ENCODE results near the gene SLC24A4.

The SLC24A4 gene

DNA sequence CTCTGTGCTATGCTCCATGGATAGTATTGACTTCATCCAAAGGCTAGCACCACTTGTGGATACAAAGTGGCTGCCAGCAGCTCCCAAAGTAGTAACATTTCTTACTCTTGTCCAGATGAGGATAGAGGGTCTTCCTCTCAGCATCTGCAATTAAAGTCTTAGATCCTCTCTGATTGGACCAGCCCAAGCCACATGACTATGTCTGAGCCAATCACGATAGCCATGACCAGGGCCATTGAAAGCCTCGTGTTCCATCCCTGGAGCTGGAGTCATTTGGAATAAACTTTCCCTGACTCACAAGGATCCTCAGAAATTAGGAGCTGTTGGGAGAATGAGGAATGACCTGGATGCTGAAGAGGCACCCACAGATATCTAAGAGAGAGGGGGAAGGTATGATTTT is 28.5 kb upstream of the SLC24A4 start:
- Histone ChIP-seq H3K36me3 (ENCODE audit: control insufficient read depth, low read depth, low read length) (no peaks in the 10 kb centered on the region), H3K9me3 (ENCODE audit: control insufficient read depth, low read depth, low read length) (no peaks in the 10 kb centered on the region), H3K4me3 (ENCODE audit: low read length) (no peak overlapping the region), H3K4me1 (ENCODE audit: control insufficient read depth, low read depth, low read length) (no peaks in the 10 kb centered on the region), H3K27me3 (ENCODE audit: control insufficient read depth, insufficient read depth, low read length) (no peaks in the 10 kb centered on the region), H3K27ac (ENCODE audit: low read length) (no peak overlapping the region), H3K9ac (ENCODE audit: low read length) (no peak overlapping the region)

DNA sequence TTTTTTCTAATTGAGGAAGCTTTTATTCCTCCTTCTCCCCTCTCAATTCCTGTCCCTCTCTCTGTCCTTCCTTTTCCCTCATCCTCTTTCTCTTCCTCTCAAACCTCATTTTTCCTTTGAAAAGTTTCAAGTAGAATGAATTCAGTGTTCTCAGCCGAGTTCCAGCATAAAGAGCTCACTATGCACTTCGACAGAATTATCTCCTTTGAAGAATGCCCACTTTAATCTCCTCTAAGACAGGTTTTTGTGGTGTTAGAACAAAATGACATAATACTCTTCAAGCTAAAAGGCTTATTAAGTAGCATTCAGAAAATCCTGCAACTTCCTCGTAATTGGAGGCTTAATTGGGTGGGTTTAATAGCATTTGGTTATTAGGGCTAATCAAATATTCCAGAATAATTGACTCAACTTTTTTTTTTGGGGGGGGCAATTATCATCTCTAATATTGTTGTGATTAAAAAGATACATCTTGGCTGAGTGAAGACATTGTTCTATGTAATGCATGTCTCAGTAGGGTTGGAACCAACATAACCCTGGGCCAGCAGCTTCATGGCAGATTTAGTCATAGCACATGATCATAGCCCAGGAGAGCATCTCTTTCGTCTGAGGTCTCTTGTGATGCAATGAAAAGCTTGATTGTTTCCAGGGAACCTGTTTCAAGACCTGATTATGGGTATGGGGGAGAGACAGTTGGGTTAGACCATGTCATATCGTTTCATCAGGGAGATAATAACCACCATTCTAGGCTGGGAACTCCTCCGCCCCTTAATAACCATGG is 25.0 kb upstream of the SLC24A4 start:
- H3K4me3 ChIP-seq (ENCODE audit: low read length) = no peak overlapping the region
- no peak overlapping the region for H3K27ac ChIP-seq (ENCODE audit: low read length)
- H3K9me3 ChIP-seq (ENCODE audit: control insufficient read depth, low read depth, low read length) = no peaks in the 10 kb centered on the region
- H3K4me1 ChIP-seq (ENCODE audit: control insufficient read depth, low read depth, low read length) = no peaks in the 10 kb centered on the region
- H3K36me3 ChIP-seq (ENCODE audit: control insufficient read depth, low read depth, low read length) = no peaks in the 10 kb centered on the region
- no peak overlapping the region for H3K9ac ChIP-seq (ENCODE audit: low read length)
- H3K27me3 ChIP-seq (ENCODE audit: control insufficient read depth, insufficient read depth, low read length) = no peaks in the 10 kb centered on the region

DNA sequence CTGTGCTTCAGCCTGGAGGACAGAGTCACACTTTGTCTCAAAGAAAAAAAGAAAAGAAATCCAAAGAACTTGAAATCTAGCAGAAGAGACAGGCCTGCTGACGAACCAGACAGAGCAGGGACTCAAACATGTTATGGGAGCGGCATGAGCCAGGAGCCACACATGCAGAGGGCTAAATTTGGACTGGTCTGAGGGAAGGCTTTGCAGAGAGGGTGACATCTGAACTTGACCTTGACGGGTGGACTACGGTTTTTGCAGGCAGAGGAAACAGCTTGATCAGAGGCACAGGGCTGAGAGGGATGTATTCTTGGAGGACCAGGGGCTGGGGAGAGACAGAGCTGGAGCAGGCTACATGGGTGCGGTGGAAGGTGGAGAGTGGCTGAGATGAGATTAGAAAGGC is 20.5 kb upstream of the SLC24A4 start:
- no peak overlapping the region for H3K9ac ChIP-seq (ENCODE audit: low read length)
- no peaks in the 10 kb centered on the region for H3K4me1 ChIP-seq (ENCODE audit: control insufficient read depth, low read depth, low read length)
- H3K27ac ChIP-seq (ENCODE audit: low read length) = no peak overlapping the region
- no peaks in the 10 kb centered on the region for H3K9me3 ChIP-seq (ENCODE audit: control insufficient read depth, low read depth, low read length)
- H3K27me3 ChIP-seq (ENCODE audit: control insufficient read depth, insufficient read depth, low read length) = no peaks in the 10 kb centered on the region
- H3K4me3 ChIP-seq (ENCODE audit: low read length) = no peak overlapping the region
- H3K36me3 ChIP-seq (ENCODE audit: control insufficient read depth, low read depth, low read length) = no peaks in the 10 kb centered on the region

DNA sequence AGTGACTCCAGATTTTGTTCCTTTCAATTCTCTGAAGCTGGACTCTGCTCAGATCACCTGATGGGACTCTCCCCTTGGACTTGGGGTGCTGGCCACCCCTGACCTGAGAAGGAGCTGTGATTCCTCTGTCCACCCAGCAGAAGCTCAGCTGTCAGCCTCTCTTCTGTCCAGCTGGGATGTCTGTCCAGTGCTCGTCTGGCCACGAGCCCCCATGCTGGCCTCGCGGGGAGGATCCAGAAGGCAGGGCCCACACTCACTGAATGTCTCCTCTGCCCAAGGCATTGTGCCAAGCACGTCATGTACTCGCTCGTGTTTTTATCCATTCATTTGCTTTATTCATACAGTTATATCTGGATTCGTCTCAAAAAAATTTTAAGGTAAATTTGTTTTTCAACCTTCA is 14.2 kb upstream of the SLC24A4 start:
- H3K27me3 ChIP-seq (ENCODE audit: control insufficient read depth, insufficient read depth, low read length) = no peaks in the 10 kb centered on the region
- no peaks in the 10 kb centered on the region for H3K4me1 ChIP-seq (ENCODE audit: control insufficient read depth, low read depth, low read length)
- no peaks in the 10 kb centered on the region for H3K36me3 ChIP-seq (ENCODE audit: control insufficient read depth, low read depth, low read length)
- H3K9ac ChIP-seq (ENCODE audit: low read length) = no peak overlapping the region
- no peak overlapping the region for H3K4me3 ChIP-seq (ENCODE audit: low read length)
- no peak overlapping the region for H3K27ac ChIP-seq (ENCODE audit: low read length)
- H3K9me3 ChIP-seq (ENCODE audit: control insufficient read depth, low read depth, low read length) = no peaks in the 10 kb centered on the region

DNA sequence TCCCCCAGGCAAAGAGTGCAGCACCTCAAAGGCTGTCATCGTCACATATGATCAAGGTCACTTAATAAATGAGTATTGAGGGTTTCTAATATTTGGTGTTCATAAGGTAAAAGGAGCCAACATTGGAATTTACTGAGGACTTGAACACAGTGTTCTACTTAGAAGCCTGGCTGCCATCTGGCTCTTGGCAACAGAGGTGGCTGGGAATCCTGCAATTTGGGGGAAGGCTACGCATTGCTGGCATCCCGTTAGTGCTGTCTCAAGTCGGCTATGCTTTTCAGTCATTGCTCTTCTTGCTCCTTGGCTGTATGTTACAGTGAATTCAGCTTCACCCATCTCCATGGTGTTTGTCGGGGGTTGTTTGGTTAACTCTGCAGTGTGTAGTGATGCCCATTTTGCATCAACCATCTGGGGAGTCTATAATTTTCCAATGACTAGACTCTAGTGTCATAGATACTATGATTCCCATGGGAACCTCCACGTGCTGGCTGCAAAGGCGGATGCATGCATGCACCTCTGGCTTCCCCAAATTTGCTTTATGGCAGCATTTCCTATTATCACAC is 12.9 kb upstream of the SLC24A4 start:
- H3K9ac ChIP-seq (ENCODE audit: low read length) = no peak overlapping the region
- H3K27me3 ChIP-seq (ENCODE audit: control insufficient read depth, insufficient read depth, low read length) = no peaks in the 10 kb centered on the region
- no peaks in the 10 kb centered on the region for H3K36me3 ChIP-seq (ENCODE audit: control insufficient read depth, low read depth, low read length)
- H3K27ac ChIP-seq (ENCODE audit: low read length) = no peak overlapping the region
- no peak overlapping the region for H3K4me3 ChIP-seq (ENCODE audit: low read length)
- H3K9me3 ChIP-seq (ENCODE audit: control insufficient read depth, low read depth, low read length) = no peaks in the 10 kb centered on the region
- no peaks in the 10 kb centered on the region for H3K4me1 ChIP-seq (ENCODE audit: control insufficient read depth, low read depth, low read length)

DNA sequence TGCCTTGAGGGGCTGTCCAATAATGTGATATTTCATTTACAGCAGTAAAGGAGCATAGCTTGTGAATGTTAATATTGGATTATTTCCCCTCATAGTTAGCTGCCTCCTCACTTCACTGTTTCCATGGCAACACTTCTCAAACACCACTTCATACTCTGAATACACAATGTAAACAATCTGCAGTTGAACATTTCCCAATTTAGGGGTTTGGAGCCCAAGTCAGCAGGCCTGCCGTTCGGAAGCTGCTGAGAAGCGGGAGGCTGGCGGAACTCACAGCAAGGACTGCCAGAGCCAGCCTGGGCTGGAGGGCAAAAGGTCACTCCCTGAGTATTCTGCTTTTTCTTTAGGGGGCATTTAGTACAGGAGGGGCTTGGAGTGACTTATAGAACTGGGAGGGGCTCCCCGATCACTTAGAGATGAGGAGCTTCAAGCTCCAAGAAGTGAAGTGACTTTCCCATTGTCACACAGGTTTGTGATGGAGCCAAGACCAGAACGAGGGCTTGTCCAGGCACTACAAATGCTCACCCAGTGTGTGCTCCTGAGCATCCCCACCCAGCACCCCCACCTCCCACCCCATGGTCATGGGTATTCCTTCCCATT is 12.1 kb upstream of the SLC24A4 start:
- Histone ChIP-seq H3K27me3 (ENCODE audit: control insufficient read depth, insufficient read depth, low read length) (no peaks in the 10 kb centered on the region), H3K4me3 (ENCODE audit: low read length) (no peak overlapping the region), H3K4me1 (ENCODE audit: control insufficient read depth, low read depth, low read length) (no peaks in the 10 kb centered on the region), H3K9me3 (ENCODE audit: control insufficient read depth, low read depth, low read length) (no peaks in the 10 kb centered on the region), H3K27ac (ENCODE audit: low read length) (no peak overlapping the region), H3K36me3 (ENCODE audit: control insufficient read depth, low read depth, low read length) (no peaks in the 10 kb centered on the region), H3K9ac (ENCODE audit: low read length) (no peak overlapping the region)

DNA sequence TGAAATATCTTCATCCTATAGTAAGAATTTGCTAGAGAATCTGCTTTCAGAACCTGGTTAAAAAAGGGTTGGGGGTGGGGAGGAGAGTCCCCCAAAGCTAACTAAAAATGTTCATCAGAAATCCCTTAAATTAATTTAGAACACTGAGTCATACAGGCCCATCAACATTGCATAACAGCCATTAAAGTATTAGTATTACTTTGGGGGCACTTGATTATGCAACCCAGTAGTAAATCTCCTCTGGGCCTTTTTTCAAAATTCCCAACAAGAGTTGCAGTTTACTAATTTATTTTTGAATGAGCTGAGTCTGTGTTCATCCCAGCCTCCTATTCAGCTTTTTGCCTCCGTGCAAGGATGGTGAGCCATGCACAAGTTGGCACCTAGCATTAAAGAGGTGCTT is 8.8 kb upstream of the SLC24A4 start:
- no peak overlapping the region for H3K4me3 ChIP-seq (ENCODE audit: low read length)
- no peak overlapping the region for H3K27ac ChIP-seq (ENCODE audit: low read length)
- no peaks in the 10 kb centered on the region for H3K9me3 ChIP-seq (ENCODE audit: control insufficient read depth, low read depth, low read length)
- no peaks in the 10 kb centered on the region for H3K4me1 ChIP-seq (ENCODE audit: control insufficient read depth, low read depth, low read length)
- no peaks in the 10 kb centered on the region for H3K27me3 ChIP-seq (ENCODE audit: control insufficient read depth, insufficient read depth, low read length)
- H3K9ac ChIP-seq (ENCODE audit: low read length) = no peak overlapping the region
- H3K36me3 ChIP-seq (ENCODE audit: control insufficient read depth, low read depth, low read length) = no peaks in the 10 kb centered on the region

DNA sequence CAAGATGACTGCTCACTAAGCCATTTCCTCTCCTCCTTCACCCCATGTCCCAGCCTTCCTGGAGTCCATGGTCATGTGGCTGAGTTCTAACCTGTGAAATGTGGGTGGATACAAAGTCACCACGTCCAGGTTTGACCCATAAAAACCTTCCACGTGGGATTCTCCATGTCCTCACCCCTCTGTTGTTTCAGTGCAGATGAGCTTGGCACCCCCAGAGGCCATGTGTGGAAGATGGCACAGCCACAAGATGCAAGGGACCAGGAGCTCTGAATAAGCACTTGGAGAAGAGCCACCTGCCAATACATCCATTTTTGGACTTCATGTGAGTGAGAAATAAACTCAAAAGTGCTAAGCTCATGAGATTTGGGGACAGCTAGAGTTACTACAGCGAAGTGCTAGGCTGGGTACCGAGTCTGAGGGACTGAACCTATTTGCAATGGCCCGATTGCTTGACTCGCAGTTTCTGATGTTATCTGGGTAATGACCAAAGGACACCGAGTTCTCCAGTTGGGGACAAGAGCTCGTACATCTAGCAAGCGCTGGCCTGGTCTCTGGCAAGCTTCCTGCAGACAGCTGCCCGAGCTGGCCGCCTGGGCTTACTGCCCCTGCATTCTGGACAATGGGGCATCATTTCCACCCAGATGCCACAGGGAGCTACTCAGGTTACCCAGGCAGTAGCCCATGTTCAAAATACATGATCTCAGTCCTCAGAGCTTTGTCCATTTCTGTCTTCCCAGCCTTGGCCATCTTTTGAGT is 7.7 kb upstream of the SLC24A4 start:
- Histone ChIP-seq H3K36me3 (ENCODE audit: control insufficient read depth, low read depth, low read length) (no peaks in the 10 kb centered on the region), H3K27me3 (ENCODE audit: control insufficient read depth, insufficient read depth, low read length) (peaks cover 4% of the 10 kb centered on the region), H3K4me3 (ENCODE audit: low read length) (no peak overlapping the region), H3K9me3 (ENCODE audit: control insufficient read depth, low read depth, low read length) (no peaks in the 10 kb centered on the region), H3K4me1 (ENCODE audit: control insufficient read depth, low read depth, low read length) (no peaks in the 10 kb centered on the region), H3K9ac (ENCODE audit: low read length) (no peak overlapping the region), H3K27ac (ENCODE audit: low read length) (no peak overlapping the region)

DNA sequence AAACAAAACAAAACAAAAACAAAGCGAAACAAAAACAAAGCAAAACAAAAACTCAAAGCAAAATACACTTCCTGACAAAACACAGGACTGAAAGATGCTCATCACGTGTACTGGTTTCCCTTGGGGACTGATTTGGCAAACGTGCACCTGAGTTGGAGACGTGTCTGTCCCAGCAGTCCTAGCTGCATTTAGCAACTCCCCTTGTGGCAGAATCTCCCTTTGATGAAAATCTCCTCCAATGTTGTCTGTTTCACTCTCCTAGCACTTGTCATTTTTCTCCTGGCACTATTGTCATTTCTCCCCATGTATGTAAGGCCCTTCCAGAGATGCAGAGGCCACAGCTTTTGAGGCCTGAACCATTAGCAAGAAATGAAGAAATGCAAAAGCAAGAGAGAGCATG is 6.8 kb upstream of the SLC24A4 start:
- H3K27me3 ChIP-seq (ENCODE audit: control insufficient read depth, insufficient read depth, low read length) = peaks cover 14% of the 10 kb centered on the region

DNA sequence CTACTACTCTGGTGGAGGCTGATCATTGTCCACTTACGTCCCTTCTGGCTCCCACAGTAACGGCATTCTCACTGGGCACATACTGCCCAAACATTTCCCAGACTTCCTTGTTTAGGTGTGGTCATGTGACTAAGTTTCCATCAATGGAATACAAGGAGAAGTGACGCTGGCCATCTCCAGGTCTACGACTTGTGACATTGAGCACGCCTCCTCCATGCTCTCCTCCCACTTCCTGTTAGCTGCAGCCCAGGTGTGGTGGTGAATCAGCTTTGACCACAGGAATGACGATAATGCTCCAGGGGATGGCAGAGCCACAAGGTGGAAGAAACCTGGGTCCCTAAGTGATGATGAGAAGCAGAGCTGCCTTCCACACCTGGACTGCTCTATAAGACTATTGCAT is 6.0 kb upstream of the SLC24A4 start:
- H3K4me3 ChIP-seq (ENCODE audit: low read length) = no peak overlapping the region
- no peaks in the 10 kb centered on the region for H3K36me3 ChIP-seq (ENCODE audit: control insufficient read depth, low read depth, low read length)
- H3K9me3 ChIP-seq (ENCODE audit: control insufficient read depth, low read depth, low read length) = no peaks in the 10 kb centered on the region
- H3K27me3 ChIP-seq (ENCODE audit: control insufficient read depth, insufficient read depth, low read length) = peaks cover 21% of the 10 kb centered on the region
- no peaks in the 10 kb centered on the region for H3K4me1 ChIP-seq (ENCODE audit: control insufficient read depth, low read depth, low read length)
- no peak overlapping the region for H3K9ac ChIP-seq (ENCODE audit: low read length)
- no peak overlapping the region for H3K27ac ChIP-seq (ENCODE audit: low read length)

More for the DNA sequence above, 6.8 kb upstream of the SLC24A4 start:
- Histone ChIP-seq H3K9ac (ENCODE audit: low read length) (no peak overlapping the region), H3K27ac (ENCODE audit: low read length) (no peak overlapping the region), H3K4me3 (ENCODE audit: low read length) (no peak overlapping the region), H3K4me1 (ENCODE audit: control insufficient read depth, low read depth, low read length) (no peaks in the 10 kb centered on the region), H3K9me3 (ENCODE audit: control insufficient read depth, low read depth, low read length) (no peaks in the 10 kb centered on the region), H3K36me3 (ENCODE audit: control insufficient read depth, low read depth, low read length) (no peaks in the 10 kb centered on the region)

DNA sequence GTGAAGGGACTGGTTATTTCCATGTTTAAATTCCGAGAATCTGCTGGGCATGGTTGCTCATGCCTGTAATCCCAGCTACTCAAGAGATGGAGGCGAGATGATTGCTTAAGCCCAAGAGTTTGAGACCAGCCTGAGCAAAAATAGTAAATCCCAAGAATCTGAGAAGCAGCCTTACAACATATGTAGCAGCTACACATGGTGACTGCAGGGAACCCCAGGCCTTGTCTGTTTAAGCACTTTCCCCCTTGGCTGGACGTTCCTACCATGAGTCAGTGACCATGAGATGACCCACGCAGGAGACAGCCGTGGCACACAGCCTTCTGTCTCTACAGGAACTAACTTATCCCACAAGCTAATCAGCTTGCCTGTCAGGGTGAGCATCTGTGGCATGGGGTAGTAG is 5.5 kb upstream of the SLC24A4 start:
- Histone ChIP-seq H3K9me3 (ENCODE audit: control insufficient read depth, low read depth, low read length) (no peaks in the 10 kb centered on the region), H3K27ac (ENCODE audit: low read length) (no peak overlapping the region), H3K9ac (ENCODE audit: low read length) (no peak overlapping the region), H3K4me1 (ENCODE audit: control insufficient read depth, low read depth, low read length) (no peaks in the 10 kb centered on the region), H3K4me3 (ENCODE audit: low read length) (no peak overlapping the region), H3K36me3 (ENCODE audit: control insufficient read depth, low read depth, low read length) (no peaks in the 10 kb centered on the region), H3K27me3 (ENCODE audit: control insufficient read depth, insufficient read depth, low read length) (peaks cover 27% of the 10 kb centered on the region)

Measured in iPS-18a (cell line).